Stimulated activated CD4-positive, alpha-beta T cell treated with anti-CD3 and anti-CD28 coated beads, TNF-alpha, amount 100 ng/mL, for 4 hours (primary cell): ENCODE data around the gene SERTM1.

ENCODE experiments used
- DNase-seq, 3 experiments: peaks; one replicate each; pipeline ENCODE4 v3.0.0-alpha.2; 2020; ENCODE audit warnings: low read depth in 3 of 3

The SERTM1 gene

DNA sequence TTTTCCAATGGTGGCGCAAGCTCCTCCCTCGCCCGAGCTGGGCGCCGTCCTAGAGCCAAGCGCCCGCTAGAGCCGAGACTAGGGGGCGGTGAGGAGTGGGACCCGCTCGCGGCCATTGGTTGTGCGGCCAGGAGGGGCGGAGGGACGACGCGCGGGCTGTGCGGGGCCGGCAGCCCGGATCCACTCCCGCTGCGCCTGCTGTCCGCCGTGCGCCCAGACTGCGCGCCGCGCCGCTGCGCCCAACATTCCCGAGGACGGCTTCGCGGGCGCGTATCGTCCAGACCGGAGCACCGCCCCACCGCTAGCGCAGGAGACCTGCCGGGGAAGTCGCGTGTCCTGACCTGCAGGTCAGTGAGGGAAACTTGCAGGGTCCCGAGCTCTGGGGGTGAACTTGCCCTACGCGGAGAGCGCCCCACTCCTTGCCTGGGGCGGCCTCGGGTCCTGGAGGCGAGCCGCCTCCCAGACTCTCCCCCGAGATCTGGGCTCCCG is at the start of gene SERTM1:
TSS of gene SERTM1 (plus strand) at position 183 of the 489 bp plus-strand sequence. CDS start 21,059 bp downstream, outside the sequence.
- DNase-seq, result no peak

DNA sequence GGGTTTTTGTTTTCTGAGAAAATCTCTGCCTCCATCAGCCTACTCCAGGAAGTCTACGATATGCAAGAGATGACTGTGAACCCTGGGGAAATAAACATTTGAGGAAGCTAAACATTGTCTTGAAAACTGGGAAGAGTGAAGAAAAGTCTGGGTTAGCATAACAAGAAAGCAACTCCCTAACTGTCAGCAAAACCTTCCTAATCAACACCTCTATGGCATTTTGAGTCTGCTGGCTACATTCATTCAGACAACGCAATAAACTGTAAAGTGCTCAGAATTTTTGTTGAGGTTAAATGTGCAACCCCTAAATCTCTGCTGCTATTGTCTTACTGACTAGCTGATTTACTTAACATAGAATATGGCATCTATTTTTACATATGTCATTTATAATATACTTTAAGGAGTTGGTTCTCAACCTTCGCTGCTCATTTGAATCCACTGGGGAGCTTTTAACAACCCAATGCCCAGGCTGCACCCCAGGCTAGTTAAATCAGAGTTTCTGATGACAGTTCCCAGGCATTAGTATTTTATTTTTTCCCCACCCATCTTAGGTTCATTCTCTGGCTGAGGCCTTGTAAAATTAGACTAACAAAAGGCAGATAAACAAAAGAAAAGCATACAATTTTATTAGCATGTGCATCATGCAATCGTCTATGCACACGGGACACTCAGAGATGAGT is 45.3 kb upstream of the SERTM1 start:
- DNase-seq, result no peak

DNA sequence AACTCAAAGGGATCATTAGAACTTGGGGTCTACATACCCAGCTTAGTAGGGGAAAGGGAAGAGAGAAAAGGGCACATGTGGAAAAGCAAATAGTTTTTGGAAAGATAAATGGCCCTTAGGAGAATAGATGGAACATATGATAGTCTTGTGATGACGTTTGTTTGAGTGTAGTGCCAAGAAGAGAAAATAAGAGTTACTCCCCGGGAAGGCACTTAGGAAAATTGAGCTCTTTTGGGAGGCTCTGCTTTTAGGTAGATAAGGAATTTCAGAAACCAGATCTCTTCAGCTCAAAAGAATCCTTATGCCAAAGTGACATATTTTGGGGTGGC is 44.8 kb upstream of the SERTM1 start:
- no peak for DNase-seq

DNA sequence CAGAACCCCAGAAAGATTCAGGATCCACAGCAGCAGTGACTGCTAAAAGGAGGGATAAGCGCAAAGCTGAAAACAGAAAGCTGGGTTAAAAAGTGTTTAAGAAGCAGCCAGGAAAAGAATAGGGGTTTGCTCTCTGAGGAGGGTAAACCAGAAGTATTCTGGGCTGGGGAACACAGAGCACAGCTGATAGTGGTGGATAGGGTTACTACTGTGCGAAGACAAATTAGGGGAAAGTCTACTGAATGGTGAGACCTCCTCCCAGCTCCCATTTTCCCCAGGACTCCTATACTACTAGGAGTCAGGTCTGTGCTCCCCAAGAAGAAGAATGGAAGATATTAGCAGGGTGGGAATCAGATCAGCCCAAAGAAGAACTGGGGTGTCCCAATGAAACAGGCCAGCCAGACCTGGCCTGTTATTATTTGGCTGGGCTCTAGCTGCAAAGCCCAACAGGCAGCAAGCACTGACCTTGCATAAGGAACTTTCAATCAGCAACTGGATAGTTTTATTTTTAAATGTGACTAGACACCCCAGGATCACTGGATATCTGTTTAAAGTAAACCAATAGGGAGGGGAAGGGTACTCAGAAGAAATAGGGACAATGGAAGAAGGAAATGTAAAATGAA is 43.5 kb upstream of the SERTM1 start:
- DNase-seq, result no peak

DNA sequence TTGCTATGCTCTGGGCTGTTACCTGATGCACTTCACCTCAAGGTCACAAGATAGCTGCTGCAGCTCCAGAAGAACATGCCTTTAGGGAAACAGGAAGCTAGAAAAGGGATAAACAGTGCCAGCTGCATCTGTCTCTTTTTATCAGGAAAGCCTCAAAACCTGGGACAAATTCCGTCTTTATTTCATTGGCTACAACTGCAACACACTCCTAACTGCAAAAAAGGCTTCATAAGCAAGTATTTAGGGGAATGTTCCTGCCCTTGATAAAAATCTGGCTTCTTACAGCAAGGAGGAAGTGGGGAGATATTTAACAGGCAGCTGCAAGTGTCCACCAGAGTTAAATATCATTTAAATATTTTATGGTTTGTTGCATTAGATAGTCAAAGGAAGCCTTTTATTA is 34.2 kb upstream of the SERTM1 start:
- no peak for DNase-seq

DNA sequence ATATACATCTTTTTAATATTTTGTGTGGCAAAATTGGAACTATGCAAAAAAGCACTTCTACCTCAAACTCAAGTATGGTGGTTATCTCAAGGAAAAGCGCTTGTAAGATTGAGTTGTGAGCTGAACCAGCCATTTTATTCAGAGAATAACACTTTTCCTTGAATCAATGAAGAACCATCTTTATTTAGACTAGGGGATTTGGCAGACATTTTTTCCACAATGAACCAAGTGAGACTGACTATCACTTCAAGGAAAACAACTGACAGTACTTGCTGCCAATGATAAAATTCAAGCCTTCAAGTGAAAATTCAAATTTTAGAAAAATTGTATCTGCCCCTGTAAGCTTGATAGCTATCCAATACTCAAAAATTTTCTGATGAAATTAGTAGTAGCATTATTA is 23.2 kb upstream of the SERTM1 start:
- DNase-seq, result no peak

DNA sequence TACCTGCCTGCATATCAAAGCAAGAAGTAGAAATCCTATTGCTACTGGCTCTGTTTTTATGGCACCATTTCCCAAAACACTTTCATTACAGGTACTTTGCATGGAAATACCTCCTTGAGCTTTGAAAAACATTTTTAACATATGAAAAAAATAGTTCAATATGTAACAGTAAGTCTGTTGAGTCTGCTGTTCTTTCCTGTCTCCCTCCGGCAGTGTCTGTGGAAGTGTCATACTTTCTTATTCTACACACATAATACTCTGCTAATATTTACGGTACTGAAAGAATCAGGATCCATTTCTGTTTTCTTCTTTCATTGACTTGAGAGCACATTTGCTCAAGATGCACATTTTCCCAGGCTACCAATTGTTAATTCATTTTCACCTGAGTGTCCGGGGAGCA is 8.2 kb upstream of the SERTM1 start:
- no peak for DNase-seq

DNA sequence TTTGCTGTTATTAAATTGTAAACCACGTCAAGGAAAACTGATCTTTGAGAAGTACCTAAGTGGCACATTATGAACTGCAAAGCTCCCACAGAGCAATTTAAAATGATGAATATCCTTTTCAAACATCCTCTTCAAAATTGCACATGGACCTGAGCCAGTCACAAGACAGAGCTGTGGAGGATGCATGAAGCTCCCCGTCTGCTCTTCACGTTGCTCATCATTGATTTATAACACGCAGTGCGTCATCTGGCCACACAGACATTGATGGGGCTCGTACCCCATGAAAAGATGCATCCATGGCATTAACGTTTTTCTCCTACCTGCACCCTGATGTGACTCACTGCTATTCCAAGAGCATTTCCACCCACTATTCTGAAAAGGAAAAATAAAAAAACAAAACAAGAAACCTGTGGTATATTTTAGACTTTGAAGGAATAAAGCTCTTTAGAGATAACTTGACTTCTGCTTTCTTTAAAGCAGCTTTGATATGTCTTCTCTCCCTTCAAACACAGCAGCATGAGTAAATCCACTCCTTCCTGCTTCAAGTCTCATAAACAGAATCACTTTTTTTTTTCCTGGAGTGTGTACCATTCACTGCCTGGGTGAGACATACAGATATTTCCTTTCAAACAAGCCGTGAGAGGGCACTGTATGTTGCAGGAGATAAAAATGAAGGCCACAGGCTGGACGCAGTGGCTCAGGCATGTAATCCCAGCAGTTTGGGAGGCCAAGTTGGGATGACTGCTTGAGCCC is 7.2 kb upstream of the SERTM1 start:
- no peak for DNase-seq

DNA sequence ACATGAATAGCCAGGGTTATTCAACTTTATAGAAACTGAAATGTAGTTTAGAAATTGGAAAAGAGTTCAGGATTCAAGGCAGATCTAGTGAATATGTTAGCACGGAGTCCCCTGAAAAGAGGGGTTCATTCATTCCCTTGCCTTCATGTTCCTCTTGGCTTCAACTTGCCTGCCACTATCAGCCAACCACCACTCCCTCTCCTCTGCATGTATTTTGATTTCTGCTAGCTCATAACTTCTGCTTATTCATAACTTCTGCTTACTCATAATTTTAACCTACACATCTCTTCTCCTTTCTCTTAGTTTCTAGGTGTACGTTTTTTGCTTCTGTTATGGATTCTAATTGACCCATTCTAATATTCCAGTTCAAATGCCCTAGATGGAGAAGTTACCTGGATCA is 5.5 kb upstream of the SERTM1 start:
- DNase-seq, result no peak

DNA sequence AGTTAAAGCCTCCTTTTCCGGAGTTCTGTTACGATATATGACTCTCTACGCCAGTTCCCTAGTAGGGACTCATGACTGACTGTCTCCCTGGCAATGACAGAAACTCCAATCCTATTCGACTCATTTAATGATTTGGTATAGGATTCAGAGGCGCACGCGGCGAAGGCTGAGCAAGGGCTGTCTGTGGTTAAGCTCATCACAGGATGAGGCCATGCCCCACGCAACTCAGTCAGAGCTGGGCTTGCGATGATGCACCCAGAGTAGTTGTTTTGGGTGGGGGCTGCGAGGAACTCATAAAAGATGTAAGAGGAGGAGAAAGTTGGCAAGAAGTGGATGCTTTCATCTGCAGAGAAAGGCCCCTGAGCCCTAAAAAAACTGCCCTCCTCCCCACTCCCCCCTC is 468 bp upstream of the SERTM1 start:
- no peak for DNase-seq

DNA sequence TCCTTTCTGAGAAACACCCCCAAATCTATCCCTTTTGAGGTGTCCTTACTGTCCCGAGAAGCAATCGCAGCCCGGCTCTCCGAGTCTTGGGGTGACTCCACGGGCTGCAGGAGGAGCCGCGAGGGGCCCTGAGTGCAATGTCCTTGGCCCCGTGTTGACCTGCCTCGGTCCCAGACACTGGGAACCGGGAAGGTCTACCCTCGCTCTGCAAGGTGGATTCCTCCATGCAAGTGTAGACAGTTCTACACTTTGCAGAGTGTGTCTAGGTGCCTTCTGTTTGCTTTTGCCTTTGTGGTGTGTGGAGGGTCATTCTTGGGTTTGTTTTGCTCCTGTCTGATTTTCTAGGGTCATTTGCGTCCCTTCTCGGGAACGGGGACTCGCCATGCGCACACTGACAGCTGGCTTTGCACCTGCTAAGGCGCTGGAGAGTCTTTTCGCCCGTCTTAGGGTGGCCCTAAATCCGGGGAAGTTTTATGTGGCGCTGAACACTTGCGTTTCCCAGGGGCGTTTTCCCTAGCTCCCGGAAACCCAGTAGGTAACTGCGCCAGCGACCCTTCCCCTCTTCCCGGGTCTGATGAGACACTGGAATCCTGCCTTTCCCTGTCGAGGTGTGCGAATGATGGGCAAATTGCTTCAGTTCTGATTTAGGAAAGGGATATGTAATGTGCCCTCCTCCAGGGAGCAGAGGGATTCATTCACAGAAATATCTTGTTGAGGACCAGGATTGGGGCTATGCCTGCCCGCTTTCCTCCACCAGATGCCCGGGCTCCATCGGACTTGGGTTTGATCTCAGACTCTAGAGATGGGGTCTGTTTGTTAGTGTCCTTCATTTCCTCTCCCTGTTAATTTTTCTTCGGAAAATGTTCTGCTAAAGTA is 755 bp downstream of the SERTM1 start:
- DNase-seq, result no peak

DNA sequence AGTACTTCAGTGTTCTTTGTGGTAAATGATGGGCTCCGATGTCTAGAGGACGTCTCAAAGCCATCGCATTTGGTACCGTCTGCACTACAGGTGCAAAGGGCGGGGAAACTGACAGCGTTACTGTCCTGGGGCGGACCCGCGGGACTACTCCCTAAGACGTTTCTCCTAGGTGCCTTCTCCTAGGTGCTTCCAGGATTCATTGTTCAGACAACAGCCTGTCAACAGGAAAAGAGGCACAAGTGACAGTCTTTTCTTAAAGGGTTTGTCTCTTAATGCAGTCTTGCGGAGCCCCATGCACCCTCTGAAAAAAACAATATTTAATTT is 1.4 kb downstream of the SERTM1 start:
- DNase-seq, result no peak

DNA sequence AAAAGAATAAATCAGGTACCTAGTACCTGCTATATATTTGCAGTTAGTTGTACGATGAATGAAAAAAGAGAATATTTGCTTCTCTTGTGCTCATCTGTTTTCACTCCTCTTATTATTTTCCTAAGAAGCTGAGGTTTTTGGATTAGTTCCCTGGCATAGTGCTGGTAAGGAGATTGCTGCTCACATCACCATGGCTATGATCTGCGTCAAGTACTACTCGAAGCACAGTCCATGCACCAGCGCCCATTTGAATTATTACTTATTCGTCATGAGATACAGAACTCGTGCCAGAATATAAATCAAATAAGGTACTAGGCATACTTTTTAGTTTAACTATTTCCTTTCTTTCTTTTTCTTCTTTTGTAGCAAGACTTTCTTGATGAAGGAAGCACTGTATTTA is 7.1 kb downstream of the SERTM1 start:
- DNase-seq, result no peak

DNA sequence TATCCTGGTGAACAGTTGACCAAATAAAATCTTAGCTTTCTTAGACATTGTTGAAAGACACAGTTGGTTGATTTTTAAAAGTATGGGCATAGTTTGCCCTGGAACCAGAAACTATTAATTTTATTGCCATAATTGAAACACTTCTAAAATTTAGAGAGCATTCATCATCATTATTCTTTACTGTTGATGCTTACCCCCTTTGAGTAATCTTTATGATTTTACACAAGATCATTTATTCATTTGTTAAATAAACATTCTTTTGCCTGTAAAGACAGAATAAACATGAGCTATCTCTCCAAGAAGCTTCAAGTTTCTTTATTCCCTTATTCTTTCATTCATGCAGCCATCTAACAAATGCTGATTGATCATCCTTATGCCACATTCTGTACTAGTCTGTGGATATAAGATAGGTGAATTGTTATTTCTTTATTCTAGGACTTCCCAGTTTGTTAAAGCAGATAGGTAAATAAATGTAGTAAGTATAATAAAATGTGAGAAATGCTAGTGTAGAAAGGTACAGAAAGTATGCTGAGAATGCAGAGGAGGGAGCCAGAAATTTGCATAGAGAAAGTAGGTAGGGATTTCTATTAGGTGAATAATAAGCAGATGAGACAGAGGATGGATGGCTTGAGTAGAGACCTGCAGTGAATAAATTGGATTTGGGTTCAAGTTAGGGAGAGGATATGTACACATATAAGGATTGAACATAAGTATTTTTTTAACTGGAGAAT is 8.2 kb downstream of the SERTM1 start:
- no peak for DNase-seq

DNA sequence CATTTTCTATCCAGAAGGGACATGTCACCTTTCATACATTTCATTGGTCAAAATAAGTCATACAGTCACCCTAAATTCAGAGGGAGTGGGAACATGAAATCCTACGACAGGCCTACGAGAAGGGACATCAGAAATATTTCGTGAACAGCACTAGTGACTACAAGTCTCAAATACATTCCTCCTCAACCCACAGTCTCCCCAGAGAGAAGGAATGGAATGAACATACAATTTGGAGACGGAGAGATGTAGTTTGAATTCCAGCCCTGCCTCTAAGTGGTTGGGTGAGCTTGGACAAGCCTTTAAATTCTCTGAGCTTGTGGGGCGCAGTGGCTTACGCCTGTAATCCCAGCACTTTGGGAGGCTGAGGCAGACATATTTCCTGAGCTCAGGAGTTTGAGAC is 9.9 kb downstream of the SERTM1 start:
- DNase-seq, result no peak

DNA sequence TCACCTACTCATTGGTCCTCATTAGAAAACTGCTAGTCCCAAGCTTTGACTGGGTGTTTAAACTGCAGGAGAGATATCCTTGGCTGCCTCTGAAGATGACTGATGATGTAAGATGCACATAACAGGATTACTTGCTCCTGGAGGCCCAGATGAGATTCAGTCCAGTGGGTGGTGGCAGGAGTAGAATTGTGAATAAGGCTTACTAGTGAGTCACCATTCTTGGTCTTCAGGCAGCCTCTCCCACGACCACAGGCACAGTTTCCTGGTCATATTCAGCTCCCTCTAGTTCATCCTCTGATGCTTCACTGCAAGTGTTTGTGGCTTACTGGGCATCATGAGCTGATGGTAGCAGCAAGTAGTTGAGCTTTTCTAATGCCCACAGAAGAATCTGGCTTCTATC is 12.1 kb downstream of the SERTM1 start:
- no peak for DNase-seq

DNA sequence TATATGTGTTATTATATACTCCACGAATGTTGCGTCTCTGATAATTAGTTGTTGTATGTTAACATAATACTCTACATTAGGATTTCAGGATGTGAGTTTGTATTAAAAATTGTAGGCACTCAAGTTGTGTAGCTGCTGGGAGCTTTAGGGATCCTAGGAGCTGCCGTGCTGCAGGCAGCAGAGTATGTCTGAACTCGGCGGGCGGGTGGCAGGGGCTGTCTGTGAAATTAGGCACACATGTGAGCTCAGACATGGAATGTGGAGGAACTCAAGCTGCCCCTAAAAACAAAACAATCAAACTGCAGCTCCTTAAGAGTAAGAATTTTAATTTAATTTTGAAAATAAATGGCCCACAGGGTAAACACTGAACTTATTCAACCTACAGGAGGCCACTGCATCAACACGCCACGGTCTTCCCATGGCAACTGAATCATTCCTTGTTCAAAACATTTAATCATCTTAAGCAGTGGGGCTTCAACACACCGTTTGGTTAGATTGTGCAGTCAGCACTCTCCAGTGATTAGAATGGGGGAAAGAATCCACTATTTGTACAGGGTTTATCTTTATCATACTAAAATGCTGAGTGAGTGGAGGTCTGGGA is 22.7 kb downstream of the SERTM1 start:
- no peak for DNase-seq

DNA sequence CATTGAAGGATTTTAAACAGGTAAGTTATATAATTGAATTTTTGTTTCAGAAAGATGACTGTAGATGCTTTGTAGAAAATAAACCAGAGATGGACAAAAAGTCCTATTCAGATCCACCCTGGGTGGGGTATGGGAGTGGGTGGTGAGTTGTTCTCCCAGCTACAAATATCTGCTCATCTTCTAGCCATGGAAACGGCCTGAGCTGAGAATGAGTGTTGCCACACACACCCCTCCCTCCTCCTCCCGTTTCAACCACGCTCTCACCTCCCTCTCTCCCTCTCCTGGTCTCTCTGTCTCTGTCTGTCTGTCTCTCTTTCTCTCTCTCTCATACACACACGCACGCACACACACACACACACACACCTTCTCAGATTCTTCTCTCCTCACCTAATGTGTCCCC is 26.4 kb downstream of the SERTM1 start:
- DNase-seq, result no peak

DNA sequence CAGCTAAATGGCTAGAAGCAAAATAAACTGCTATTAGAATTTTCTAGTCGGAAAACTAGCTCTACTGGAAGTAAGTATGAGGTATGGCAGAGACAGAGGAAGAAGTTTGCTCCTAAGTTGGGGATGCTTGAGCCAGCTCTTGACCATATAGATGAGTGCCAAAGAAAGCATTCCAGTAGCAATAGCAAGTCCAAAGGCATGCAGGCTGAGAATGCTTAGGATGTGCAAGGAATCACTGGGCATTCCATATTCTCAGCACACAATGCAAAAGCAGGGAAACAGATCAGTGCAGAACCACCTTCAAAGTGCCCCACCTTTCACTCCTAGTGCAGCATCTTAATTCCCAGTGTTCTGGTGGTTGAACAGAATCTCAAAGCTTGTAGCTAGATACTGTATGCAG is 32.9 kb downstream of the SERTM1 start:
- DNase-seq, result no peak

DNA sequence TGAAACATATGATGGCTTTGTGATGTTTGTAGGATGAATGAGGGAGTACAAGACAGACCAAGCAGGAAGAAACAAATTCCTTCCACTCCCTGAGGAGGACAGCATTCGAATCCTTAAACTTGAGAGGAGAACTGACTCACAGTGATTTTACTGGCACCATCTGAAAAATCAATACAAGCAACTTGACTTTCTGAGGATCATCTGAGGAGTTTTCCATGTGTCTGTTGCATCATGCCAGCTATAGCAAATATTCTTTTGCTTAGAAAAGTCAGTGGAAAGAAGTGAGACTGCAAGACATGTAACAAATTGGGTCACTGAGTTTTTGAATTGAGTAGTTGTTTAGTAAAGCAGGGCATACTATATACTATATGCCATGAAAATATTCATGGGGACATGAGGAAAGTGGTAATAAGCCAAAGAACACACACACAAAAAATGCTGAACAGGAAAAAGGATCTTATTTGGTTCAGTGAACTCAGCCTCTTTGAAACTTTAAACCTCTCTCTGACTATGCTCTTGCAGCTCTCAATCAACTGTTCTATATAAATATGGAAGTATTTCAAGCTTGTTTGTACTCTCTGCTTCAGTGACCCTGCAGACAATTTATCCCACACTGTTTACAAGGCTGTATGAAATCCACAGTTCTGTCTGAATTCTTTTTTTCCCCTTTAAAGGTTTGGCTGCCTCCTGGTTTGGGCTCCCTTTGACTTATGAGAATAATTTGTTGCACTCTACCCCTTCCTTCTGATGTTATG is 35.5 kb downstream of the SERTM1 start:
- DNase-seq, result no peak
